Hypothalamus (tissue), 51 donors: ENCODE results near the gene KNSTRN.

Experiments
- DNase-seq, 51 donors: peaks; one replicate each; lab custom pipeline; 2025; lab: John Stamatoyannopoulos, UW

The KNSTRN gene

GRCh38 chr15:40392986-40393948 lies 10.7 kb downstream of the KNSTRN start:
- DNase-seq, result no peak

GRCh38 chr15:40397688-40398412 lies 15.3 kb downstream of the KNSTRN start:
- DNase-seq, result no peak

GRCh38 chr15:40398413-40398873 lies 15.9 kb downstream of the KNSTRN start:
- peak in 12 of 51 donors; percentile 3 to 40 (median 12) for DNase-seq

- DNase-seq, result no peak
These were observed 16.8 kb downstream of the KNSTRN start for GRCh38 chr15:40399370-40399769.

- DNase-seq, result peak; percentile 35 to 98 (median 95)
These were observed 23.2 kb downstream of the KNSTRN start, which contains the start of gene IVD for GRCh38 chr15:40405501-40406381. Gene IVD, plus strand, starts transcription at chr15:40405795. Its CDS starts 33 bp downstream, at chr15:40405828.

GRCh38 chr15:40407330-40407990 lies 24.9 kb downstream of the KNSTRN start:
- peak in 2 of 51 donors; percentile 3 to 25 for DNase-seq

GRCh38 chr15:40409366-40409765 lies 26.8 kb downstream of the KNSTRN start:
- DNase-seq, result no peak

- DNase-seq, result no peak
These were observed 28.0 kb downstream of the KNSTRN start for GRCh38 chr15:40410476-40410875.

GRCh38 chr15:40412095-40412759 lies 29.7 kb downstream of the KNSTRN start:
- no peak for DNase-seq

GRCh38 chr15:40413036-40413435 lies 30.5 kb downstream of the KNSTRN start:
- no peak for DNase-seq

- no peak for DNase-seq
These were observed 32.3 kb downstream of the KNSTRN start for GRCh38 chr15:40414816-40415215.

GRCh38 chr15:40415226-40415625 lies 32.7 kb downstream of the KNSTRN start:
- no peak for DNase-seq

- DNase-seq, result no peak
These were observed 33.5 kb downstream of the KNSTRN start for GRCh38 chr15:40416056-40416455.

GRCh38 chr15:40418126-40418525 lies 35.6 kb downstream of the KNSTRN start:
- DNase-seq, result no peak

GRCh38 chr15:40420071-40420713 lies 37.7 kb downstream of the KNSTRN start:
- peak in 1 of 51 donors; percentile 7 for DNase-seq

GRCh38 chr15:40420793-40421192 lies 38.3 kb downstream of the KNSTRN start:
- DNase-seq, result peak in 1 of 51 donors; percentile 14

GRCh38 chr15:40421246-40422157 lies 39.0 kb downstream of the KNSTRN start:
- DNase-seq, result peak in 46 of 51 donors; percentile 17 to 83 (median 56)
